Measurements from ENCODE around the gene CHD5.

The CHD5 gene

DNA sequence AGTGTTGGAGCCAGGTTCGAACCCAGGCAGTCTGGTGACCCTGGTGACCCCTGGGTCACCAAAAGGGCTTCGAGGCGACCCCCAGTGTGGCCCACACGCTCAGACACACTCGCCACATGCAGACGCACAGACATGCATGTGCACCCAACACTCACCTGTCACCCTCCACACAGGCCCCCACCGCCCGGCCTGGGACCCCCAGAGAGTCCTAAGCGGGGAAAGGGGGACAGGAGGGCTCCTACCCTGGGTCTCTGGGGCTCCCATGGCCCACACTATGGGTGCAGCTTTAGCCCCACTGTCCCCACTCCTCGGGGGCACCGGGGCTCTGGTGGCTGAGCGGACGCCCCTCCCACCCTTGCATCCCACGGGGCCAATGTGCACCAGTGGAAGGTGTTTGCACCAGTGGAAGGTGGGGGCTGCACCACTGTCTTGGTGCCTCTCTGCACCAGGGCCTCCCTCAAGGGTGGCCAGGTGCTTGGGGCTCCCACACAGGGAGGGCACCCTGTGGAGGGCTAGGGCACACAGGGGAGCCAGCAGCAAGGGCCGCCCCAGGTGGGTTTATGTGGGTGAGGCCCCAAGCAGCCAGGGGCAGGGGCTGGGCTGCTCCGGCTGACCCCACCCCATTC is 9.9 kb downstream of the CHD5 start:
- Histone ChIP-seq H3K27me3 (peaks cover 51% of the 10 kb centered on the region), H3K4me1 (ENCODE audit: control insufficient read depth in 1 of 2, insufficient read depth in 1 of 2, low read depth in 1 of 2, low read length in 1 of 2) (peaks cover 7 to 12% of the 10 kb centered on the region in 2 experiments), H3K27ac (no peak overlapping the region), H3K9me3 (no peaks in the 10 kb centered on the region), H3K36me3 (no peaks in the 10 kb centered on the region), H3K4me3 (ENCODE audit: low read depth in 1 of 2, low read length in 1 of 2) (no peak overlapping the region)
- TF ChIP-seq, protein P1, sequence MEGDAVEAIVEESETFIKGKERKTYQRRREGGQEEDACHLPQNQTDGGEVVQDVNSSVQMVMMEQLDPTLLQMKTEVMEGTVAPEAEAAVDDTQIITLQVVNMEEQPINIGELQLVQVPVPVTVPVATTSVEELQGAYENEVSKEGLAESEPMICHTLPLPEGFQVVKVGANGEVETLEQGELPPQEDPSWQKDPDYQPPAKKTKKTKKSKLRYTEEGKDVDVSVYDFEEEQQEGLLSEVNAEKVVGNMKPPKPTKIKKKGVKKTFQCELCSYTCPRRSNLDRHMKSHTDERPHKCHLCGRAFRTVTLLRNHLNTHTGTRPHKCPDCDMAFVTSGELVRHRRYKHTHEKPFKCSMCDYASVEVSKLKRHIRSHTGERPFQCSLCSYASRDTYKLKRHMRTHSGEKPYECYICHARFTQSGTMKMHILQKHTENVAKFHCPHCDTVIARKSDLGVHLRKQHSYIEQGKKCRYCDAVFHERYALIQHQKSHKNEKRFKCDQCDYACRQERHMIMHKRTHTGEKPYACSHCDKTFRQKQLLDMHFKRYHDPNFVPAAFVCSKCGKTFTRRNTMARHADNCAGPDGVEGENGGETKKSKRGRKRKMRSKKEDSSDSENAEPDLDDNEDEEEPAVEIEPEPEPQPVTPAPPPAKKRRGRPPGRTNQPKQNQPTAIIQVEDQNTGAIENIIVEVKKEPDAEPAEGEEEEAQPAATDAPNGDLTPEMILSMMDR (IDR thresholded peaks at IDR 0.05) = no peak

DNA sequence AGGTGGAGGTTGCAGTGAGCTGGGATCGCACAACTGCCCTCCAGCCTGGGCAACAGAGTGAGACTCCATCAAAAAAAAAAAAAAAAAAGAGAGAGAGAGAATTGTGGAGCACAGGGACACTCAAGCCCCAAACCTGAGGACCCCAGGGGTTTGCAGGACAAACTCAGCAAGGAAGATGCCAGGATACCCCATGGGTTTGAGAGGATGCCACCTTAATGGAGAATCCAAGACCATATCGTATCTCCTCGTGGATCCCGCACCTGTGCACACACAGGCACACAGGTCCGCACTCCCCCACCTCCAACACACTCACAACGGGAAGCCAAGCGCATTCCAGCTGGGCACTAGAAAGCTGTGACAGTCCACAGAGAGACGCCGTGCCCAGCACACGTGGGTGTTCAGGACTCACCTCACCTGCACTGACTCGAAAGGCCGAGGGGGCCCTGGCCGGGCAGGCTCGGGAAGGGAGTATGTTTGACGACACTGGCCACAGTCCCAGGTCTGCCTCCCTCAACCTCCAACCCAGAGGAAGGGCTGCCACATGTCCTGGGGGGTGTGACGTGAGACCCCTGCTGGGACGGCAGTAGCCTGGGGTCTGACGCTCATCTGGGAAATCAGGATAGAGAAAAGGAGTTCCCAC is 11.1 kb downstream of the CHD5 start:
- peaks cover 7 to 12% of the 10 kb centered on the region in 2 experiments for H3K4me1 ChIP-seq (ENCODE audit: control insufficient read depth in 1 of 2, insufficient read depth in 1 of 2, low read depth in 1 of 2, low read length in 1 of 2)
- H3K36me3 ChIP-seq = no peaks in the 10 kb centered on the region
- H3K27me3 ChIP-seq = peaks cover 46% of the 10 kb centered on the region
- H3K27ac ChIP-seq = no peak overlapping the region
- no peak overlapping the region for H3K4me3 ChIP-seq (ENCODE audit: low read depth in 1 of 2, low read length in 1 of 2)
- H3K9me3 ChIP-seq = no peaks in the 10 kb centered on the region
- TF ChIP-seq, protein P1 (IDR thresholded peaks at IDR 0.05) = no peak

DNA sequence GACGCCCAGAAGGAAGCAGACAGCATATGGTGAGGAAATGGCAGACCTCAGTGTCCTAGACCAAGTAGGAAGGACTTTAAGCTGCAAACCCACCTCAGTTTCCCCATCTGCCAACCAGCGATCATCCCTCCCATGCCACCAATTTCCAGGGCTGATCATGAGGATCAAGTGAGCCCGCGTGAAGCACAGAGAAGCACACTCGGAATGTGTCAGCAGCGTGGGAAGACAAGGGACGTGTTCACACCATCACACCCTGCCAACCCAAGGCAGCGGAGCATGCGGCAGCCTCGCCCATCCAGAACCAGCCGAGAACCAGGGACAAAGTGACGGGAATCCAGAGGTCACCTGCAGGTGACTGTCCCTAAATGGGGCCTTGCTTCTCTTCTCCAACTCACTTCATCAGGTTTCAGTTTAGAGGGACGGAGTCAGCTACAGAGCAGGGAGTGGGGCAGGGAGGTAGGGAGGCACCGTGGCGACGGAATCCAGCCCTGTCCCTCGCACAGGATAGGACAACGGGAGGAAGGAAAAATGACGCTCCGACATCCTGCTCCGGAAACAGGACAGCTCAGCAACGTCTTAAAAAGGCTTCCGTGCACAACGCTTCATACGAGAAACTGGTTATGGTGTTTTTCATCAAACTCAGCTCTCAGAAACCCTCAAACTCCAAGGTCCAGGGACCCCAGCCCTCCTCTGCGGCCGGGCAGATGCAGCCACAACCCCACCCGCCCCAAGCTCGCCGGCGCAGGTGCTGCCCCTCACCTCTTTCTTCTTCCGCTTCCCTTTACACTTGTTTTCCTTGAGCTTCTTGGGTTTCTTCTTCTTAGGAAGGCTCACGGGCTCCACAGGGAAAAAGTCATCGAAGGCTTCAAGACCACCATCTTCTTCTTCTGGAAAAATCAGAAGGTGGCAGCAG is 12.5 kb downstream of the CHD5 start:
- Histone ChIP-seq H3K4me3 (ENCODE audit: low read depth in 1 of 2, low read length in 1 of 2) (no peak overlapping the region), H3K27ac (no peak overlapping the region), H3K27me3 (peaks cover 45% of the 10 kb centered on the region), H3K4me1 (ENCODE audit: control insufficient read depth in 1 of 2, insufficient read depth in 1 of 2, low read depth in 1 of 2, low read length in 1 of 2) (peaks cover 7 to 12% of the 10 kb centered on the region in 2 experiments), H3K36me3 (no peaks in the 10 kb centered on the region), H3K9me3 (no peaks in the 10 kb centered on the region)
- TF ChIP-seq, protein P1 (IDR thresholded peaks at IDR 0.05) = no peak

DNA sequence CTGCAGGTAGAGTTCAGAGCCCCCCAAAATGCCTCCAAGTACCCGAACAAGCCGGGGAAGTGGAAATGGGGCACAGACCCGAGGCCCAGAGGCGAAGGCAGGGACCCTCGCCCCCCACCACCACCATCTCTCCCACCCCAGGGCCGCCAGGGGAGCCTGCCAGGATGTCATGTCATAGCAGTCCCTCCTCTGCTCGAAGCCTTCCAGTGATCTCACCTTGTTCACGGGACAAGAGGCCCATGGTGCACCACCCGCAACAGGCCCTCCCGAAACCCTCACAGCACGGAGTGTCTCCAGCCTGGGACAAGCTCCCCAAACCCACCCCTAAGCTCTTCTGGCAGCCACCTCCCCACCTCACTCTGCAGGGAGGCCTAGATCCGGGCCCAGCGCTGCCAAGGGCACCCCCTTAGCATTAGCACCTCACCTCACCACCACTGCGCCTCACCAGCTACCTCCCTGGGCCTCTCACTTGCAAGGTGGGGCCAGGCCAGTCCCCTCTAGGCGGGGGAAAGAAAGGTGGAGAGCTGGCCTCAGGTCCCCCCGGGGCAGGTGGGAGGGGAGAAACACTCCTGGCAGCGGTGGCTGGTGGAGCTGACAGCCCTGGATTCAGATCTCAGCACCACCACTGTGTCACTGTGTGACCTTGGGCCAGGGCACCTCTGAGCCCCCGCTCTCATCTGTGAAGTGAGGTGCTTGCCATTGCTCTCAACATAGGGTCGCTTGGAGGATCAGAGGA is 13.3 kb downstream of the CHD5 start:
- Histone ChIP-seq H3K27me3 (peaks cover 51% of the 10 kb centered on the region), H3K36me3 (no peaks in the 10 kb centered on the region), H3K4me3 (ENCODE audit: low read depth in 1 of 2, low read length in 1 of 2) (no peak overlapping the region), H3K27ac (no peak overlapping the region), H3K9me3 (no peaks in the 10 kb centered on the region), H3K4me1 (ENCODE audit: control insufficient read depth in 1 of 2, insufficient read depth in 1 of 2, low read depth in 1 of 2, low read length in 1 of 2) (peaks cover 7 to 12% of the 10 kb centered on the region in 2 experiments)
- TF ChIP-seq, protein P1 (IDR thresholded peaks at IDR 0.05) = no peak

DNA sequence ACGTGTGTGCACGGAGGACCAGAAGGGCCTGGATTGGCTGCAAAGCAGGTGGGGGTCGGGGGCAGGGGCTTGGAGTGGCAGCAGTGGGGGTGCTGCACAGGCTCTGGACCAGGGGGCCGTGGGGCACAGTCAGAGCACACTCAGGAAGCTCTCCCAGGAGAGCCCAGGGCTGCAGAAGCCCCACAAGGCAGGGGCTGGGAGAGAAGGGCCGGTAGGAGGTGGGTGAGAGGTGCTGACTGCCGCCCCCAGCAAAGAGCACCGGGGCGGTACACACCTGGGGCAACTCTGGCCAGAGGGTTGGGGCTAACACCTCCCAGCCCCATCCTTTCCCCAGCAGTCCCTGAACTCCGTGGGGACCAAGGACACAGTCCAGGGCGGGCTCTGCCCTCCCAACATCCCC is 13.9 kb downstream of the CHD5 start:
- peaks cover 7 to 12% of the 10 kb centered on the region in 2 experiments for H3K4me1 ChIP-seq (ENCODE audit: control insufficient read depth in 1 of 2, insufficient read depth in 1 of 2, low read depth in 1 of 2, low read length in 1 of 2)
- H3K36me3 ChIP-seq = no peaks in the 10 kb centered on the region
- no peak overlapping the region for H3K4me3 ChIP-seq (ENCODE audit: low read depth in 1 of 2, low read length in 1 of 2)
- TF ChIP-seq, protein P1 (IDR thresholded peaks at IDR 0.05) = no peak
- H3K9me3 ChIP-seq = no peaks in the 10 kb centered on the region
- H3K27ac ChIP-seq = no peak overlapping the region
- H3K27me3 ChIP-seq = peaks cover 51% of the 10 kb centered on the region
